Measurements from ENCODE around the gene DSG4.

- TF ChIP-seq YY1 (IDR thresholded peaks at IDR 0.05; ENCODE audit: insufficient read depth, insufficient read length) = no peak
- no peak for TF ChIP-seq SUZ12 (IDR thresholded peaks at IDR 0.05; ENCODE audit: extremely low read depth, insufficient read depth, insufficient read length)
Observed at GRCh38 chr18:31398191-31398590, 21.6 kb downstream of the DSG4 start.
